HG03432 (cell line): ENCODE measurements around the gene PPARG.
"Not testable (repeated sequence)": the region's sequence is repeated elsewhere in the genome, so short reads cannot be mapped to it uniquely, and the experiment has no call there.

ENCODE experiments used
- ATAC-seq: cut with Tn5 transposase; IDR thresholded peaks from one replicate; pipeline ENCODE4 v1.9.1; 2021; ENCODE audit warnings: mild to moderate bottlenecking, moderate library complexity; ENCODE audit not compliant: unreplicated experiment

The PPARG gene

DNA sequence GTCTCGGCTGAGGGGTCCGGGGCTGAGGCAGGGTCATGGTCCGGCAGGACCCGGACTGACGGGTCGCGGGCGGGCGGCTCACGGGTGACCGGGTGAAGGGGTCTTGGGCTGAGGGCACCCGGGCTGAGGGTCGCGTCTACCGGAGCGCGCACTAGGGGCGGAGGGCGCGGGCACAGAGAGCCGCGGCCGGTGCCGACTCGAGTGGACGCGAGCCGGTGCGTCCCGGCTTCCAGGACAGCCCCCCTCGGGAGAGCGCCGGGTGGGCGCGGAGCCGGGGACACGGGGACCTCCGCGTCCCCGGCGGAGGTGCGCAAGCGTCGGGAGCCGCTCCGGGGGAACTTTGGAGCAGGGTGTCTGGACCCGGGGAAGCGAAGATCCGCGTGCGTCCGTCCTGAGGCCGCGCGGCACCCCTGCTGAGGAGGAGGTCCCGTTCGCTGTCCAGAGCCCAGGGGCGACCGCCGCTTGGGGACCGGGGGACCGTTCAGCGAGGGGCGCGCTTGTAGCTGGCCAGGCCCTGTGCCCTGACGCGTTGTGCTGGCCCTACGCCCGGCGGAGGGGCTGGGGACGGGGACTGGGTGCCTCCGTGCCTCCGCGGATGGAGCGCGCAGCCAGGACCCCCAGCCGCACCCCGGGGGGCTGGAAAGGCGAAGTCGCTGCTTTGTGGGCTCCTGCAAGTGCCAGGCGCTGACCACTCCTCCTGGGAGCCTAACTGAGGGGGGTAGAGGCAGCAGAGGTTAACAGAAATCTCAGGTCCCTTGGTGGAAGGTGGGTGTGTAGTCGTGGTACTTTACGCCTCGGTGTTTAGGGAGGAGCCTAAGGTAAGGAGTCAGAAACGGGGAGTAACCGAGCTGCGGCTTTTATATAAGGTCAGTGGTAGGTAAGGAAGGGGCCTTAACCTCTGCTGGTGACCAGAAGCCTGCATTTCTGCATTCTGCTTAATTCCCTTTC lies at the start of gene PPARG:
Gene PPARG, plus strand, starts transcription at position 889 of the 948 bp plus-strand sequence. CDS start 90,642 bp downstream, outside the sequence.
- peak; percentile 54 for ATAC-seq

DNA sequence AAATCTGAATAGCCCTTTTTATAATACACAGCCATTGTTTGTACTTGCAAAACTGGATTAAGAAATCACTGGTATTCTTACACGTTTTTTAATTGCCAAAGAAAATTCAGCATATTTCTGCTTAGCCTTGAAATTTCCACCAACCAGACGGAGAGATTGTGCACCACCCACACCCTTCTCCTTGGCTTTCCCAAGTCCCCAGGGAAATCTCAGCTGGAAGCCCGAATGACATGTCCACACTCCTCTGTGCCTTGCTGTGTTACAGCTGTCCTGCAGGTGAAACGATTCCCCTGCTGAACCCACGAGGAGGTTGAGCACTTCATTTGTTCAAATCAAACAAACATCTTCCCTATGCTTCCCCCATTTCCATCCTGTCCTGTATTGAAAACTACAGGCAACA lies 49.6 kb upstream of the PPARG start:
- no peak for ATAC-seq

DNA sequence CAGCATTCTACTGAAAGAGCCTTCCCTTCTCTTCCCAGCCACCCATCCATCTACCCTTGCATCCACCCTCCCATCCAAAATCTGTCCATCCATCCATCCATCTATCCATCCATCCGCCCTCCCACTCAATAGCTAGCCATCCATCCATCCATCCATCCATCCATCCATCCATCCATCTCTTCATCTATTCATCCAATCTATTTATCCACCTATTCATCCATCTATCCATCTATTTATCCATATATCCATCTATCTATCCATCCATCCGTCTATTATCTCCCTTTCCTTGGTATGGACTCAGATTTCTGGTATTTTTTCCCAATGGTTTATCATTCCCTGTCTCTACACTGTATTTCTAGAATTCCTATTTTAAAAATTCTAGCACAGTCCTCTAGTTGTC lies 46.1 kb upstream of the PPARG start:
- ATAC-seq: no peak

DNA sequence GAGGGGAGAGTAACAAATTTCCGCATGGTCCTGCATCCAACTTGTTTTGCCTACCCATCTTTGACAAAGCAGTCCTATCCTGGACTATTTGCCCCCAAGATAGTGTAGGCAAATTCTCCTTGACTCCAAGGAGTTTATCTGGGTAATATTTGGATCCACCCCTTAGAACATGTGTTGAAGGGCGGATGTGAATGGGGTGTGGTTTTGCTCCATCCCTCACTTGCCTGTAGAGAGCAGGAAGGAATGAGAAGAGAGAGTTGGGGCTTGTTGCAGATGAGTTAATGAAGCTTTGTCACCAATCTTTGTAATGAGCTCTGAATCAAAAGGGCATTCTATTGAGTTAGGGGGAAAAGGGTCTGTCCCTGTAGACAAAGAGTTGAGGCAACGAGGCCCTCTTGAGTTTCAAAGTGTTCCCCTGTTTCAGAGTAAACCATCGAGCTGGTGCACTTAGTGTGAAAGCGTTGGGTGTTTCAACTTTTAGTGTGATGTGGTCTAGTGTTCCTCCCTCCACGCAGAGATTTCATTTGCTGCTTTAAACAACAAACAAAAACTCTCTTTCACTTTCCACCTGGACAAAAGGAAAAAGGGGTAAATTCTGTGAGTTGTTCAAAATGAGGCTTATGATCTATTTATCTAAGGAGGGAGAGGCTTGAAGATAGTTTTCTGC lies 42.2 kb upstream of the PPARG start:
- ATAC-seq: no peak

DNA sequence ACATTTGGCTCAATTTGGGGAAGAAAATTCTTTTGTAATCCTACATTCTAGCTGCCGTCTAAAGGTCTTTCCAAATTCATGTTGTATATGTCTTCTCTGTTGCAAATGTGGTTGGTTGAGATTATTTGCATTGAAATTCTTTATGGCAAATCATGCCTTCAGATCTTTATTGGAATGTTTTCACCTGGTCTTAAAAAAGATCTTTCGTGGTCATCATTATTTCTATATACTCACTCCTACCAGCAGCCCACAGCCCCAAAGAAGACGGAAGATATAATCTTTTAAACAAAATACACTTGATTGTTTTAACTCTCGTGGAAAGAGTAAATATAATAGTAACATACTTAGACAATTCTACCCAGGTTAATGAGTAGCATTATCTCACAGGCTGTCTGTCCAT lies 41.5 kb upstream of the PPARG start:
- no peak for ATAC-seq

DNA sequence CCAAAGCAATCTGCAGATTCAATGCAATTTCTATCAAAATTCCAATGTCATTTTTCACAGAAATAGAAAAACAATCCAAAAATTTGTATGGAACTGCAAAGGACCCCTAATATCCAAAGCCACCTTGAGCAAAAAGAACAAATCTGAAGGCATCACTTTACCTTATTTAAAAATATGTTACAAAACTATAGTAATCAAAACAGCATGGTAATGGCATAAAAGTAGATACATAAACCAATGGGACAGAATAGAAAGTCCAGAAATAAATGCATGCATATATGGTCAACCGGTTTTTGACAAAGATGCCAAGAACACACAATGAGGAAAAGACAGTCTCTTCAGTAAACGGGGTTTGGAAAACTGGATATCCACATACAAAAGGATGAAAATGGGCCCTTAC lies 39.4 kb upstream of the PPARG start:
- no peak for ATAC-seq

DNA sequence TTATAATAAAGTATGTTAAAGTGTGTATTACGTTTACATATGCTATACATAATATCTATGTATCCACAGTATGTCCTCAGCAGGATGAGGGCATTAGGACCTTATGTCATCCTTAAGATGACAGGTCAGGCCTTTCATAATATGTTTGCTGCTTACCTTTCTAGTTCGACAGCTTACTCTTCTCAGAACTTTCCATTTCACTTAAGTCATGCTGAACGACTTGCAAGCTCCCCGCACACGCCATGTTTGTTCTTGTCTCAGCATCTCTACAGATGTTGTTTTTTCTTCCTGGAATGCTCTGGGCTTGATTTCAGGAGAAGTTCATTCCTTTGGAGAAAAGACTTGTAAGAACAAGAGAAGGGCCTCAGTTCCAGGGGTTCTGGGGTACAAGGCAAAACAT lies 36.0 kb upstream of the PPARG start:
- ATAC-seq: no peak

DNA sequence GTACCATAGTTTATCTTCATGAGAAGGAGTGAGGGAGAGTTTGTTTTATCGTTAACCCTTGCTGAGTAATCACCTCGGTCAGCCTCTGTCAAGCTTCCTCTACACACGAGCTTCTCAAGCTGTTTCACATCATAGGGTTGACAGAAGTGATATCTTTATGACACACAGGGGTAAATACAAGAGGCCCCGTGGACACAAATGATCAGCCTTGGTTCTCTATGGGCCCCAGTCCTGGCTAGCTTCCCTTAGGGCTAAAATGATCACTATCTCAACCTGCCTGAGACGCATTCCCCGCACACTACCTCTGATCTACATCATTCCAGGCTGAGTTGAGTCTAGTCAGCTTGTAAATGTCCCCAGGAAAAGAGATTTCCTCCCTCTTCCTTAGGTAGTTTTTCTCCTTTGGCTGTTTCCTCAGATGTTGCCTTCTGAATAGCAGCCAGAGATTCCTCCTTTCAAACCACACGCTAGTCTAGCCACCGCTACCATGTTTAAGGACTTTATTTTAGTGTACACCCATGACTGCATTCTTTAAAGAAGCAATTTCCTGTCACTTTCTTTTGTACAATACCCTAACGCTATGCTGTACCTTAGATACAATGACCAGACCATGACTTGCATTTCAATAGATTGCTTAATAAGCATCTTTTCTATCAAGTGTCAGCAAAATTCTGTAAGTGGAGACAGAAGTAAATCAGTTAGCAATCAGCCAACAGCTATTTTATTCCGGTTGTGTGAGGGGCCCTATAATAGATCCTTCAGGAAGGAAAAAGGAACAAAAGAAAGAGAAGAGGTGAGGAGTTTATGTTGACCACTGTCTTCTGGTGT lies 35.1 kb upstream of the PPARG start:
- ATAC-seq: no peak

DNA sequence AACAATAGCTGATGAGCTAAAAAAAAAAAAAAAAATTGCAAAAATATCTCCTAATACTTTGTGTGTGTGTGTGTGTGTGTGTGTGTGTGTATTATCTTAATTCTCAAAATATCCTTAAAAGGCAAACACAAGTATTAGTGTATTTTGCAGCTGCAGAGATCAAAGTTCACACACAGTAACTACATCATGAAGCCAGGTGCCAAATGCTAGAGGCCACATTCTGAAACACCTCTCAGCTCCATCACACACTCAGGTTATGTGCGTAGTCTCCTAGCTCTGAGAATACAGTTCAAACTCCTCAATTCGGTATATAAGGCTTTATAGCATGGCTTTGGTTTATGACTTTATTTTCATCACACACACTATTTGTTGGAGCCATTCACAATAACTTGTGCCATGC lies 33.5 kb upstream of the PPARG start:
- no peak for ATAC-seq

DNA sequence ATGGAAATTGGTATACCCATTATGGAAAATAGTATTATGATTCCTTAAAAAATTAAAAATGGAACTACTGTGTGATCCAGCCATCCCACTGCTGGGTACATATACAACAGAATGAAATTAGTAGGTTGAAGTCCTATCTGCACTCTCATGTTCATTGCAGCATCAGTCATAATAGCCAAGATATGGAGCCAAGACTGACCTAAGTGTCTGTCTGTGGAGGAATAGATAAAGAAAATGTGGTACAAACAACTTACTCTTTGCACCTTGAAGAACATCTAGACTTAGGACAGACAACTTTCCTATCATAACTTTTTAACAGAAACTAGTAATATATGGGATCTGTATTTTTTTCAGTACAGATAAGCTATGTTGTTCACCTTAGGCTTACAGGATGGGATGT lies 30.0 kb upstream of the PPARG start:
- no peak for ATAC-seq

DNA sequence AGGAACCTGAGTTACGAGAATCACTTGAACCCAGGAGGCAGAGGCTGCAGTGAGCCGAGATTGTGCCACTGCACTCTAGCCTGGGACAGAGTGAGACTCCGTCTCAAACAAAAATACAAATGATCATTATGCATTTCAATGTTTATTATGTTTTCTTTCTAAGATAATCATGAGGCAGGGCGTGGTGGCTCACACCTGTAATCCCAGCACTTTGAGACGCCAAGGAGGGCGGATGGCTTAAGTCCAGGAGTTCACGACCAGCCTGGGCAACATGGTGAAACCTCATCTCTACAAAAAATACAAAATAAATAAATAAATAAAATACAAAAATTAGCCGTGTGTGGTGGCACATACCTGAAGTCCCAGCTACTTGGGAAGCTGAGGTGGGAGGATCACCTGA lies 26.7 kb upstream of the PPARG start:
- not testable (repeated sequence) for ATAC-seq

DNA sequence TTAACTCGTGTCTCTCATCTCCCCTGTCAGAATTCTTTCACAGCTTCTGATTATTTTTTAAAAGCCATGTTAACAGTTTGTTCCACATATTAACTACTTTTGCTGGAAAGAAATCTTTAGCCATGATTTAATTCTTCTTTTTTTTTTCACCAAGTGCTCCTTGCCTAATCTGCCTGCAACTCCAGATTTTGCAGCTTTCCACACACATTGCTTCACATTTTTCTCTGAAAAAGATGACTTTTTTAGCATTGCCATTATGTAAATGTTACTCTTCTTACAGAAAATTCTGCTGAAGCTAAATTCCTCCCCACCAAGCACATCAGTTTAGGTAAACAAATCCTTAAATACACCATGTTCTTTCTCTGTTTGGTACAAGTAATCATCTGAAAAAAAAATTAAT lies 23.4 kb upstream of the PPARG start:
- ATAC-seq: no peak

DNA sequence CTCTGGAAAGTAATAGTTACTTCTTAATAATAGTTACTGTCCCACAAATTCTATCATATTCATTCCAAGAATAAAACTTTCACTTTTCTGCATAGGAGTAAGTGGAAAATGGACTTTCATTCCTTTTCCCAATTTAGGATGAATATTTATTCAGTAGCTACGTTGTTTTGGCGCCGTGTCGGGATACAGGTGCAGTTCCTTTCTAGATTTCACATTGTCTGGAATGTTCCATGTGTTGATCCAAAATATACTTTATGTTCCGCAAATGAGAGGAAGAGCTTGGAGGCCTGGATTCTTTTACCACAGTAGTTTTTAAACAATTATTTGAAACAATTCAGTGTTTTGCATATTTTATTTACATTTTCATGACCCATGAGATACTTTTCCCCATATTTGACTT lies 22.8 kb upstream of the PPARG start:
- no peak for ATAC-seq

DNA sequence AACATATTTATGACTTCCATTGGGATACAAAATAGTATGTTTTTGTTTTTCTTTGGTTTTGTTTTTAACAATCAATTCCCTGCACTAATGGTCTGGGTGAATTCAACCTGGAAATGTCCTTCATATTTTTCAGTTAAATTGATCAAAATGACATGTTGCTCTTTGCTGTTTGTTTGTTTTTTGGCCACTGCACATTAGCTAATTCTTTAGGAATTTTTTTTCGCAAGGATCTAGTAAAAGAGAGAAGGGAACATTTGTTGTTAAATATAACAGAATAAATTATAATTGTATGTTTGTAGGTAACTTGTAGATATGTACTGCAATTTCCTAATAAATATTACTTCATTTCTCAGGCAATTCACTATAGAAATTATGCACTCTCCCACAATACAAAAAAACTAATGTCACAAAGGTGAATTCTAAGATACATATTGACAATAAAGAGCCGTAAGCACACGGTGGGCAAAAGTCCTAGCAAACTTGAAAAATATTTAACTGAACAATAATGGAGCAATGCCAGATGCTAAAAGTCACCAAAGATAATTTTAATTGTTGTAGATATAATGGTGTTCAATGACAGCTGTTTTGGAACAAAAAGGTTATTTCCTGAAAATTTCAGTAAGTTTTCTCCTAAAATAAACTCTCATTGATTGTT lies 21.4 kb upstream of the PPARG start:
- ATAC-seq: no peak

DNA sequence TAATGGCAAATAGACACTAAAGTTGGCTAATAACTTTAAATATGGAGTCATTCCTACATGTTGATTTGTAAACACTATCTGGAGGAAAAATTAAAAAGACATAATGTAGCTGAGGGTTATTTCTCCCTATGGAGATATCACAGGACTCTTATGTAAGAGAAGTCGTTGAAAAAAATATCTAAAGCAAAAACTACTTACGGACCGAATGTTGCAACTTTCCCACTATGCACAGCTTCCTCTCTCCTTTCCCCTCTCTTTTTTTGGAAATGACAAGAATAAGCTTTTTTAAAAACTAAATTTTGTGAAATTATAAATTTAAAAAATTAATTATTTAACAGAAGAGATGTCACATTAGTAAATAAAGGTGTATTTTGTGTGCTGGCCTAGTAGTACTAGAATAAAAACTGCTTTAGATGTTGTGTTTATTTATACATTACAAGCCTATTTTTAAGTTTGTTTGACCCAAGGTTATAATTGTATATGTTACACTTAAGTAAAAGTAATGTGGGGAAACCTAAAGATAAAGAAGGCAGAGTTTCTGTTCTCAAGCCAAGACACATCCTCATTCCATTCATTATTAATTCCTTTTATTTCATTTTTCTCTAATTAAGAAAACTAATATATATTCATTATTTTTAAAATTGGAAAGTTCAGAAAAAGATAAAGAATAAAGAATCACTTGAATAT lies 20.7 kb upstream of the PPARG start:
- ATAC-seq: no peak

DNA sequence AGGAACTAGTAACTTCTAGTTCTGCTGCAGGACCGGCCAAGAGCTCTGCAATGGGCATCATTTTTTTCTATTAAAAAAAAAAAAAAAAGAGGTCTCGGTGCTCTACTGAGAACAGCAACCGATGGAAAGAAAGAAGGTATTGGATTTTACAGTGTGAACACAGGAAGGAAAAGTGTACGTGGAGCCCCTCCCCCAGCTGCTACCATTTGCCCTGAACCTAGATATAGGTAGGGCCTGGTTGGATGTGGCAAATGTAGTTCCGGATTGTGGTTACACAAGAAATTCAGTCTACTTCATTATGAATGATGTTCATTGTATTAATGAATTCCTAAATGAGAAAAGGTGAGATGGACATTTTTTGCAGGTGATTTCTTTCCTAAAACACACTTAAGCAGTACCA lies 17.9 kb upstream of the PPARG start:
- no peak for ATAC-seq

DNA sequence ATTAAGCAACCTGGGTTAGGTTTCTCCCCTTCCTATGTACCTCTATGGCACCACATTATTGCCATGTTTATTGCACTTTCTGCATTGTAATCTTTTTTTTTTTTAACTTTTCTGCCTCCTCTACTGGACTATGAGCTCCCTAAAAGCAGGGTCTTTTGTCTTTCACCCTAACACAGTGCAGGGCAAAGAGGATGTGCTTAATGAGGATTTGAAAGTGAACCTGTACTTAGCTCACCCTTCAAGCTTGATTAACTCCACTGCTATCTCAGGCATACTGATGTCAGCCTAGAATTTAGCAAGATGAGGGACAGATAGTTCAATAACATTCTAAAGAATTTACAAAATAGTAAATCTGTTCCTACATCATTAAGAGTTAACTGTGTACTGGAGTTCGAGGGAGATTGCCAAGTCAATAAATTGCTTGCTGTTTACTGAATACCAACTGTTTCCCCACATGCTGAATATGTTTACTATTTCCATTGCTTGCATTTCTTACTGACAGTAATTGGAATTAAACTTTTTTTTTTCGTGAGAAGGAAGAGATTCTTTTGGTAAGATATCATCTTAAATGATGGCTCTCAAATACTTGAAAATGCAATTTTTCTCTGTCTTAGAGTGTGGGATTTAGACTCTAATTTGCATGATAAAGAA lies 15.7 kb upstream of the PPARG start:
- ATAC-seq: peak; percentile 100

DNA sequence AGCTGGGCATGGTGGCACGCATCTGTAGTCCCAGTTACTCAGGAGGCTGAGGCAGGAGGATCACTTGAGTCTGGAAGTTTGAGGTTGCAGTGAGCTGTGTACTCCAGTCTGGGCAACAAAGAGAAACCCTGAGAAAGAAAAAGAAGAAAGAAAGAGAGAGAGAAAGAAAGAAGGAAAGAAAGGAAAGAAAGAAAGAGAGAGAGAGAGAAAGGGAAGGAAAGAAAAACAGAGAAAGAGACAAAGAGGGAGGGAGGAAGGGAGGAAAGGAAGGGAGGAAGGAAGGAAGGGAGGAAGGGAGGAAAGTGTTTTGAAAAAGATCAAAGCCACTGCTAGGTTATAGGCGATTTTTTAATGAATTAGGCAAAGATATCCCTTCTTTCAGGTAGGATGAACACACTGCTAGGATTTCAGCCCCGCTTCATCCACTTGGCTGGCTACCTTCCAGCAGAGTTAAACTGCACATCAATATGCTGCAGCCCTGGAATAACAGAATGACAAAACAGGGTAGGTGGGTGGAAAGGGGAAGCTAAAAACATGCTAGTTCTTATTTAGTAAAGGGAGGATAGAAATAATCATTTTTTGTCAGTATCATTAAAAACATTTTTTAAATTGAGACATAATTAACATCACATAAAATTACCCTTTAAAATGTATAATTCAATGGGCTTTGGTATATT lies 12.8 kb upstream of the PPARG start:
- ATAC-seq: no peak

DNA sequence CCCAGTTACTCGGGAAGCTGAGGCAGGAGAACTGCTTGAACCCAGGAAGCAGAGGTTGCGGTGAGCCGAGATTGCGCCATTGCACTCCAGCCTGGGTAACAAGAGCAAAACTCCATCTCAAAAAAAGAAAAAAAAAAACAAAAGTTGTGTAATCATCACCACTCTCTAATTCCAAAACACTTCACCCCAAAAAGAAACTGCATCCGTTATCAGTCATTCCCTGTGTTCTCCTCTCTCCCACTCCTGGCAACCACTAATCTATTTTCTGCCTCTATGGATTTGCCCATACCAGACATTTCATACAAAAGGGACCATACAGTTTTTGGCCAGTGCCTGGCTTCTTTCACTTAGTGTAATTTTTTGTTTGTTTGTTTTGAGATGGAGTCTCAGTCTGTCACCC lies 12.0 kb upstream of the PPARG start:
- ATAC-seq: not testable (repeated sequence)
